ENCODE data around the gene MRPL53.
"Not testable (repeated sequence)": the region's sequence is repeated elsewhere in the genome, so short reads cannot be mapped to it uniquely, and the experiment has no call there.

MRPL53 gene

DNA sequence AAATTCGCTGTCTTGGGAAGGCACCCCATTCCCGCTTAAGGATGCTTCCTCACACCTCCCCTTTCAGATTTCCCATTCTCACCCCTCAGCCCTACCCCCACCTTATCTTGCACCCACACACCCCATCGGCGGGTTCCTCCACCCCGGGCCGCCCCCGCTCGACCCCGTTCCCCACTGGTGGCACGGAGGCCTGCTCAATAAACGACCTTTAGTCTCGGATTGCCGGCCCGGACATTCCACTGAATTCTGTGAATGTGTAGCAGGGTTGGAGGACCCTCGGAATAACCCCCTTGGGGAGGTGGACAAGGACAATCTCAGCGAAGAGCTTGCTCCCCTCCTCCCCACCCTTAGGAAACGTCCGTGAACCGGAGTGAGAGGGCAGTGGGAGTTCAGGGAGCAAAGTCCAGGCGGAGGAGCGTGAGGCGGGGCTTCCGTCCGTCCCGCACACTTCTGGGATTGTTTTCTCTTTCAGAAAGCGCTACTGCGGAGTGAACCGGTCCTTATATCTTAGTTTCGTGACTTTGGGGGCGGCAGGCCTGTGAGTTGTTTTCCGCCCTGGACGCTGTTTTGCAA is 29.8 kb upstream of the MRPL53 start:
- DNase-seq = no peak

DNA sequence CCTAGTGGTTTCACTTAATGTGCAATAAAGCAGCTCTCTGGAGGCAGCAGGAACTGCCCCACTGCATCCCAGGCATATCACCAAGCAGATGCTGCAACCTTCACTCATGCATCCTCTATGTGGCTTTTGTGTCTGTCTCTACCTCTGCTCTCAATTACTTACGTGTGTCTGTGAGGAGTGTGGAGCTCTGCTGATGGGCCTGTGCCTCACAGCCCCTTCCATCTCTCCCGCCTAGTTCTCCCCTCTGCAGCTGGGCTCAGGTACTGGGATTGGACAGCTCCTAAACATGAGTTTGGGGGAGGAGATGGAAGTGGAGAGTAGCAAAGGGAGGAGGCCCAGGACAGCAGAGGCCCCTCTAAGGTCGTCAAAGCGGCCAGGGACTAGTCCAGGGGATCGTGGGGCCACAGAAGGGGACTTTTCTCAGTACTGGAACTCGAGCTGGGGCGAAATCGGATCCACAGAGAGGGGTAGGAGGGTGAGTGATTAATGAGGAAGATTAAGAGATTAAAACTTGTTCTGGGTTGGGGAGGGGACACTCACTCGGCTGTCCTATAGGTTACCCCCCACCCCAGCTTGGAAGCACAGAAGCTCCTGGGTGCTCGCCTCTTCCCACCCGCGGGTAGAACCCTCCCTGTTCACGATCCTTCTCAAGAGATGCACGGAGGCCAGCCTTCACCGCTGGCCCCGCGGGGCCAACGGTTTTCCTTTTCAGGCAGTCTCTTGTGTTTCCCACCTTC is 29.0 kb upstream of the MRPL53 start:
- DNase-seq = no peak

DNA sequence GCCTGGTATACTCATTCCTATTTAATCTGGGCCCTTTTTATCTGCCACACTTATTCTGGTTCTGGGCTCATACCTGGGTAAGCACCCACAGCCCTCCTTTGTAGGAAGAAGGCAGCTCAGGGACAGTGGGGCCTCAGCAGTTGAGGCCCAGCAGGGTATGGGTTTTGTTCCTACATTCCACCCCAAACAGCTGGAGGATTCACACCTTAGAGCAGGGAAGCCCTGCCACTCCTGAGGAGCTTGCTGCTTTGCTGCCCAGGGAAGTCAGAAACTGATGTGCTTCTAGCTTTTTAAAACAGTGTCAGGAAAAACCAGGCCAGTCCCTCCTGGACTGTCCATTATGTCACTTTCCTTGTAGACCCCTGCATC is 28.1 kb upstream of the MRPL53 start:
- DNase-seq = no peak

DNA sequence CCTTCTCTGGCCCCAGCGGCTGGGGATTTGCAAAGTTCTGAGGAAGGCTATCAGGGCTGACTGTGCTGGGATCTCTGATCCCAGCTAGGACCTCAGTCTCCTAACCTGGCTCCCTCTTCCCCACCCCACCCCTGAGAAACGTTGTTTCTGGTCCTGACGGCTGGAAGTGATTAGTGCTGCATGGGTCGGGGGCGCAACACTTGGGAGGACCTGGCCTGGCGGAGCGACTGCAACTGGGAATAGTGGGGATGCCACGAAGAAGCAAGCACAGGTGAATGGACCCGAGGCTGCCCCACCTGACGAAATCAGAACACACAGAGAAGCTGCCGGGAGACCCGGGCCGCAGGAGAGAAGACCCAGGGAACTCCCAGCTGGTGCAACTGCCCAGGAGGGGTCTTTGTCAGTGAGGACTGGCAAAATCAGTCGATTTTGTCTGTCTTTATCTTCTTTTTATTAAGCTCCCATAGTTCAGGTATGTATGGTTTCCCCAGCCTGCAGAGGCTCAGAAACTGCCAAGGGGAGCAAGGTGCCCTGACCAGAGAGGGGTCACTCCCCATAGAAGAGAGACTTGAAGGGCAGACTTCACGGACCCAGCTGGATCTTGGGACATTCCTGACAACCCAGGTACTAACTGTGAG is 27.6 kb upstream of the MRPL53 start:
- DNase-seq = no peak

DNA sequence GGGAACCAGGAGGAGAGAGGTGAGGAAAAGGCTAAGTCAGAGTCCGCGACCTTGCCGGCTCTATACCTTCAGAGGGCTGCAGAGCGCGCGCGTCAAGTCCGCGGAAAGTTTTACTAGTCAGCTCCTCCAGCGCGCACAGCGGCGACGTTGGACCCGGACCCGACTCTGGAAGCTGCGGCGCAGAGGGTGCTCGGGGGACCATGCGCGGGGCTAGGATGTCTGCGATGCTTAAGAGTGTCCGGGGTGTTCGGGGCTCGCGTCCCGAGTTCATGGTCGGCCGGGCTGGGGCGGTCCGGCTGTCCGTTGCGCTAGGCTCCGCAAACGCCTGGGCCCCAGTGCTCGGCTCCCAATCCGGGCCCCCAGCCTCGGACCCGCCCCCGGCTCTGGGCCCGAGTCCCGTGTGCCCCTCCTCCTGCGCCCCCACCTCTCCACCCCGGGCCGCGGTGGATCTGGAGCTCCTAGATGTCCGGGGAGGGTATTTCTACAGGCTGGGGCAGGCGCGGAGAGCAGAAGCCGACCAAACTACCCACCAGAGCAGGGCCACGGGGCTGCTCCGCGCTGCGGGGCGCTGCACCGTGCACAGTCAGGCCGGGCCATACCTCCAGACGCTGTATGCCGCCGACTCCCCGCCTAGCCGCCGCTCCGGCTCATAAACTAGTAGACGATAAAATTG is 26.9 kb upstream of the MRPL53 start, which contains the start of gene LBX2:
Gene LBX2 (minus strand): TSS at position 337 of the 673 bp plus-strand sequence. CDS start 66 bp downstream, at position 271.
- no peak for DNase-seq

DNA sequence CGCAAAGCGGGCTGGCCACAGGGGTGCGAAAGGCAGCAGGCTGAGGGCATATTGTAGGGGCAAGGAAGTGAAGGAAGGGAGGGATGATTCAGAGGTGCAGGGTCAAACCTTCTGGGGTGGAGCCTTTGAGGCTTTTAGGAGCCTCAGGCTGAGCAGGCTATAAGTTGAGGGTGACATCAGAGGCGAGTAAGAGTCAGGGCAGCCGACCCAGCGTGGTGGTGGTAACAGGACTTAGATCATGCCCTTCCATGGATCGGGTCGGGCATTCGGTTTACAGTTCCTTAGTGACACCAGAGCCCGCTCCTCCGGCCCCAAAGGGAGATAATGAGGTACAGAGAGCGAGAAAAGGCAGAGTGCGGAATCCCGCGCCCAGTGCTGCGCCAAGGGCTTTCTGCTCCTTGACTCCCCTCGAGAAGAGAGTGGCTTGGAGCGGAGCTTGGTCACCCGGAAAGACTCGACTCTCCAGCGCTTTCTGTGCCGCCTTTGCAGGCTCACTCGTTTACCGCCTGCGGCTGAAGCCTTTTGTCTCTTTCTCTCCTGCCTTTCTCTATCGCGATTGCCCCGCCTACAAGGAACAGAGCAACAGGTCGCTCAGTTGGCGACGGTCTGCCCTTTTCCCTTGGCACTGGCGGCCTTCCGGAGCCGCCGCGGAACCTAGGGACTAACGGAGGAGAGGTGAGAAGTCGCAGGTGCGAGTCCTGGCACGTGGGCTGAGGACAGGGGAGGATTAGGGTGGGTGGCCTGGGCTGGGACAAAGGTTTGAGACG is 26.2 kb upstream of the MRPL53 start:
- DNase-seq = no peak

DNA sequence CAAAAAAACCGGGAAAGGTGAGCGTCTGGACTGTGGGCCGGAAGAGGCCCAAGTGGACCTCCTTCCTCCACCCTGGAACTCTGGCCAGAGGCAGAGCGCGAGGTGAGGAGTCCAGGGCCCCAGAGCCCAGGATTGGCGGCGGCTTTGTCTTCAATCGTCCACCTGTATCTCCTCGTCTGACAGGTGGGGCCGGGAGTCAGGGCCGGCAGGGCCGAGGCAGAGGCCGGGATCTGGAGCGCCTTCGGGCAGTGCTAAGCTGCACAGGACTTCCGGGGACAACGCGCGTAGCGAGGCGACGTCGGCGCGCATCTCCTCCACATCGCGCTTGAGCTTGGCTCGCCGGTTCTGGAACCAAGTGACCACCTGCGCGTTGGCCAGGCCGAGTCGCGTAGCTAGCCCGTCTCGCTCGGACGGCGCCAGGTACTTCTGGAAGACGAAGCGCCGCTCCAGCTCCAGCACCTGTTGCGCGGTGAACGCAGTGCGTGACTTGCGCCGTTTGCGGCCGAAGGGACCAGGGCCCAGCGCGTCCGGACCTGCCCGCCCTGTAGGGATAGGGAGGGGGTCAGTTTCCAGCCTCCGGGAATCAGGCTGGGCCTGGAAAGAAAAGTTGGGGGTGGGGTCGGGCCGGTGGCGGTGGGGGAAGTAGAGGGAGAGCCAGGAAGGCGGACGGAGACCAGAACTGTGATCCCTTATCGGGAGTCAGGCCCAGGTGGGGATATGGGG is 25.5 kb upstream of the MRPL53 start:
- DNase-seq = no peak

DNA sequence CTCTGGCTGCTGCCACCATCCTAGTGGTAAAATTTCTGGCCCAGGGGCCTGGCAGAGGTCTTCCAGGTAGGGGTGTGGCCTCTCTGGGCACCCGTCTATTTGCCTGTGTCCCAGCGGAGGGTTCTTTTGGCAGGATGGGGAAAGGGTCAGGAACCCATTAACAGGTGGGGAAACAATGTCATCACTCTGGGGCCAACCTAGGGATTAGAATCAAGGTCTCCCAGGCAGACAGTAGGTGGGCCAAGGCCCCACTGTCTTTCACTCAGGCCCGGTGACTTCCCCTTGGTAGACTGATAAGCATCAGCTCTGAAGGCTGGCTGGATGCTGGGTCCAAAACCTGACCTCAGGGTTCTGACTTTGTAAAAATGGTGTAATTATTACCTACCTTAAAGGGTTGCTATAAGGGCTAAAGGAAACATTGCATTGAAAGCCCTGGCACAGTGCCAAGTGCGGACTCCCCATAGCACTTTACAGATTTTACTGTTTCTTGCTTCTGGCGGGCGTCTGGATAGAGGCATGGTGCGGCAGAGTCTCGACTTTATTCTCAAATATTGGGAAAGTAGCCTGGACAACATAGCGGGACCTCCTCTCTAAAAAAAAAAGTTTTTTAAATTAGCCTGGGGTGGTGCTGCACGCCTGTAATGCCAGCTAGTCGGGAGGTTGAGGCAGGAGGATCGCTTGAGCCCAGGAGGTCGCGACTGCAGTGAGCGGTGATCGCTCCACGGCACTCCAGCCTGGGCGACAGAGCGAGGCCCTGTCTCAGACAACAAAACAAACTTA is 24.7 kb upstream of the MRPL53 start:
- DNase-seq = no peak

DNA sequence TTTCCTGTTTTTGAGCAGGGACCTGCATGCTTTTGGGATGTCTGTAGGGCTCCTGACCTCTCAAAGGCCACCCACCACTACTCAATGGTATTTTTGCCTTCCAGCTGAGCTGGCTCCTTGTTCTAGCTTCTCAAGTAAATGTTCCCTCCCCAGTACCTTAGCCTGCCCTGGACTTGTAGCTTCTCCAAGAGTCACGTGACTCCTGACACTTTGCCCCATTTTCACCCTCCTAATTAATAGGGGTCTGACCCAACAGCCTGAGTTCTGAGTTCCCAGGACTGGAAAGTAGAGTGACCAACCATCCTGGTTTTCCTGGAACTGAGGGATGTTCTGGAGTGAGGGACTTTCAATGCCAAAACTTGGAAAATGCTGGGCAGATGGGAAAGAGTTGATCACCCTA is 23.0 kb upstream of the MRPL53 start:
- no peak for DNase-seq

DNA sequence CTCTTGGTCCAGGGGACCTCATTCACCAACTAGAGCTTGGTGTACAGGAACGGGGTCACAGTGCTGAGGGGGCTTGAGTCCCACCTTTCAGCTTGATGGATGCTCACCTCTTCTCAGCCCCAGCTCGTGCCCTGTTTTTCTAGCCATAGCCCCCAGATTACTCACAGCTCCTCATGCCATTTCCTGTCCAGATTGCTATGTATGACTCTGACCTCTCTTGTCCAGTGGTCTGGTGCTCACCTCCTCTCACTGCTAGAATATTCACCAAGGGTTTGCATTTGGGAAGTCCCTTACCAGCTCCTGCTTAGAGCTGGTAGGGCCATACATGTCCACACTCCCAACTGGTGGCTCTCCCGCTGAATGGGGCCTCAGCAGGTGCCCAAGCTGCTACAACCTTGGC is 21.1 kb upstream of the MRPL53 start:
- DNase-seq = no peak

DNA sequence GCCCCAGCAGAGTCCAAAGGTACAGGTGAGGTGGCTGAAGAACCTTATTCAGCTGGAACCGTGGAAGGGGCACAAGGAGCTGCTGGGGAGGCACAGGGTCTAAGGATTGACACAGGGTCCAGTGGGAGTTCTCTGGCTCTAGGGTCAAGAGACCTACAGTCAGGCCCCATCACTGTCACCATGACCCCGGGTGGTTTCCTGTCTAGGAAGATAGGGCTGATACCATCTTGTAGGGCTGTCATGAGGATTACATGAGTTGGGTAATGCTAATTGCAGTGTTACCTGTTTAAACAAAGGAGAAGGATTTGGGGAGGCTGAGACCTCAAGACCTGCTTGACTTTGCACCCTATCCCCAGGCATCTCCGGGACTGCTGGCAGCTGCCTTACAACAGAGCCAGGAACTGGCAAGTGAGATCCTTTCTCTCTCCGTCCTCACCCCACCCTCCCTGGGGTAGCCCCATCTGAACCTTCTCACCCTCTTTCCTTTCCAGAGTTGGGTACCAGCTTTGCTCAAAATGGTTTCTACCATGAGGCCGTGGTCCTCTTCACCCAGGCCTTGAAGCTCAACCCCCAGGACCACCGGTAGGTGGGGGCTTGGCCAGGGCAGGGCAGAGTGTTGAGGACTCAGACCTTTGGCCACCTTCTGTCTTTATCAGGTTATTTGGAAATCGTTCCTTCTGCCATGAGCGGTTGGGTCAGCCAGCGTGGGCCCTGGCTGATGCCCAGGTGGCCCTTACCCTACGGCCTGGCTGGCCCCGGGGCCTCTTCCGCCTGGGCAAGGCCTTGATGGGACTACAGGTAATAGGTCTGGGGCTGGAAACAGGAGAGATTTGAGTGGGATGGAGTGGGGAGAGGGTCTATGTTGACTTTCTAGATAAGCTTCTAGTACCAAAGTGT is 19.4 kb upstream of the MRPL53 start:
- no peak for DNase-seq

DNA sequence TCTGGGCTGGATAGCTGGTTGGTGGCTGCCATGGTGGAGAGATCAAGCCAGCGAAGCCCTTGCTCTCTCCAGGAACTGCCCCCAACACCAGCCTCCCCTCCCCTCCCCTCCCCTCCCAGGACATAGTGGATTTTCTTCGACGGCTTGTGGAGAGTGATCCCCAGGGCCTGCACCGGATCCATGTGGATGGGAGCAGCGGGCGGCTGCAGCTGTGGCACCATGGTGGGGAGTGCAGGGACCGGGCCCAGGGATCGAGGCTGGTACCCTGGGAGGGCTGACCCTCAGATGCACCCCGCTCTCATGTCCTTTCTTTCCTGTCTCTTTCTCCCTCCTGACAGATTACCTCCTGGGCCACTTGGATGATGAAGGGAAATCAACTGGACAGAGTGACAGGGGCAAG is 17.4 kb upstream of the MRPL53 start:
- no peak for DNase-seq

DNA sequence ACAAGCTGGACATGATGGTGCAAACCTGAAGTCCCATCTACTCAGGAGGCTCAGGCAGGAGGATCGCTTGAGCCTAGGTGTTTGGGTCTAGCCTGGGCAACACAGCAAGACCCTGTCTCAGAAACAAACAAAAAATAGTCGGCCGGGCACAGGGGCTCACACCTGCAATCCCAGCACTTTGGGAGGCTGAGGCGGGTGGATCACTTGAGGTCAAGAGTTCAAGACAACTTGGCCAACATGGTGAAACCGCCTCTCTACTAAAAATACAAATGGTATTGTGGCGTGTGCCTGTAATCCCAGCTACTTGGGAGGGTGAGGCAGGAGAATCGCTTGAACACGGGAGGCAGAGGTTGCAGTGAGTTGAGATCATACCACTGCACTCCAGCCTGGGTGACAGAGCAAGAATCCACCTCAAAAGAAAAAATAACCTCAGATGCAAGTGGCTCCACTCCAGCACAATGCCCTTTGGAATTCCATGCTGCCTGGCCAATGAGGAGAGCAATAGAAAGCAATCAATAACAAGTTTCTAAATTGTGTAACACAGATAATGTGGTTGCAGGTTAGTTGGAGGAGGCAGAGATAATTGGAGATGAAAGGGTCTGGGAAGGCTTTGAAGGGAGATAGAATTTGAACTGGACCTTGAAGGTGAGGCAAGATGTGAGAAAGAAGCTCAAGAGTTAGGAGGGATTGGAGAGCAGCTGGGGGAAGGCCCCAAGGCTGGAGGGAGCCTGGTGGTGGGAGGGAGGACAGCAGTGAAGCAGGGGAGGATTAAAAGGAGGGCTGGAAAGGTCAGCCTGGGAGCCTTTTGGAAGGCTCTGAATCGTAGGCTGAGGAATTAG is 16.4 kb upstream of the MRPL53 start:
- DNase-seq = no peak

DNA sequence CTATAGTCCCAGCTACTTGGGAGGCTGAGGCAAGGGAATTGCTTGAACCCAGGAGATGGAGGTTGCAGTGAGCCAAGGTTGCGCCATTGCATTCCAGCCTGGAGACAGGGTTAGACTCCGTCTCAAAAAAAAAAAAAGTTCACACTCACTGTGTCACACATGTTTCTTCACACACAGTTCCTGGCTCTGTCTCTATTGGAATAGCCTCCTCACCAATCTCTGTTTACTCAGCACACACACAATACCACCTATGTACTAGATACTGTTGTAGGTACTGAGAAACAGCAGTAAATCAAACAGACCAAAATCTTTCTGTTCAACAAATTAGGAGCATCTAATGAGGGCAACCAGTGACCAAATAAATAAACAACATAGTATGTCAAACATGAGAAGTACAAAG is 13.7 kb upstream of the MRPL53 start:
- DNase-seq = no peak

DNA sequence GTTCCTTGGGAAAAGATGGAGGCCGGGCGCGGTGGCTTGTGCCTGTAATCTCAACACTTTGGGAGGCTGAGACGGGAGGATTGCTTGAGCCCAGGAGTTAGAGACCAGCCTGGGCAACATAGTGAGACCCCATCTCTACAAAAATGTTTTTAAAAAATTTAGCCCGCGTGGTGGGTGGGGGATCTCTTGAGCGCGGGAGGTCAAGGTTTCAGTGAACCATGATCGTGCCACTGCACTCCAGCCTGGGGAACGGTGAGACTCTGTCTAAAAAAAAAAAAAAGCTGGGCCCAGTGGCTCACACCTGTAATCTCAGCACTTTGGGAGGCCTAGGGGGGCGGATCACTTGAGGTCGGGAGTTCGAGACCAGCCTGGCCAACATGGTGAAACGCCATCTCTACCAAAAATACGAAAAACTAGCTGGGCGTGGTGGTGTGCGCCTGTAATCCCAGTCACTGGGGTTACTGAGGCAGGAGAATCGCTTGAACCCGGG is 11.2 kb upstream of the MRPL53 start:
- not testable (repeated sequence) for DNase-seq

DNA sequence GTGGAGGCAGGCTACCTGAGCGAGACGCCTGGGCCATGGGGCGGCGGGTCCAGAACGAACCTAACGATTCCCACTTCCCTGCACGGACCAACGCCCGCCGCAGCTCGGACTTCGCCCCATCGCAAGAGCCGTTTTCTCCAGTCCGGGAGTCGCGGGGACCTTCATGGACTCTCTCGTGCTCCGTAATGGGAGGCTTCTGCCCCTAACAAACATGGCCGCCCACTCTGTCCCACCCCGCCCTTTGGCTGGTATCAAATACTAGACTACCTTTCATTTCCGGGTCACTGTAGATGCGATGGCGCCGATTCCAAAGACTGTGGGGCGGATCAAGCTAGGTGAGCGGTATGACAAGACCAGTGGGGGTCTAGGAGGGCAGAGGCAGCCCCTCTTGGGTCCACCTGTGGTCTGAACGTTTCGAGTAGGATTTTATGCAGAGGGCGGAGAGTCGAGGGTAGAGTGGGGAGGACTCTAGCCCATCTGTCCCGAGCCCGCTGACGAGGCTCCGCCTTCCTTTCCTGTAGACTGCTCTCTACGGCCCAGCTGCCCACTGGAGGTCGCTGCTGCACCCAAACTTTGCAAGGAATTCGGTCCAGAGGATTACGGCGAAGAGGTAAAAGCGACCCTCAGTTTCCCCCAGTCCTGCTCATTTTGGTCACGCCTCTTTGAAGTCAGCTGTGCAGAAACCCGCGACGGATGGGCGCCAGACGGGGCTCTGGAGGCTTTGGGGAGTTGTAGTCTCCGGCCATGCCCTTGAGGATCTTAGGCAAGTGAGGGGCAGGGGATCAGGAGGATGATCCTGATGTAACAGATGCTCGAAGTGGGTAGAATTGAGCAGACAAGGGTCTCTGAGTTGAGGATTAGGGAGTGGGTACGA is 10.6 kb upstream of the MRPL53 start, which contains the start of the genes CCDC142 and TTC31:
Gene CCDC142 (minus strand): TSS at position 198 of the 874 bp plus-strand sequence. CDS start 161 bp downstream, at position 37.
Gene TTC31 (plus strand): TSS at position 281 of the 874 bp plus-strand sequence. CDS start 15 bp downstream, at position 296.
- DNase-seq = peak; percentile 98

DNA sequence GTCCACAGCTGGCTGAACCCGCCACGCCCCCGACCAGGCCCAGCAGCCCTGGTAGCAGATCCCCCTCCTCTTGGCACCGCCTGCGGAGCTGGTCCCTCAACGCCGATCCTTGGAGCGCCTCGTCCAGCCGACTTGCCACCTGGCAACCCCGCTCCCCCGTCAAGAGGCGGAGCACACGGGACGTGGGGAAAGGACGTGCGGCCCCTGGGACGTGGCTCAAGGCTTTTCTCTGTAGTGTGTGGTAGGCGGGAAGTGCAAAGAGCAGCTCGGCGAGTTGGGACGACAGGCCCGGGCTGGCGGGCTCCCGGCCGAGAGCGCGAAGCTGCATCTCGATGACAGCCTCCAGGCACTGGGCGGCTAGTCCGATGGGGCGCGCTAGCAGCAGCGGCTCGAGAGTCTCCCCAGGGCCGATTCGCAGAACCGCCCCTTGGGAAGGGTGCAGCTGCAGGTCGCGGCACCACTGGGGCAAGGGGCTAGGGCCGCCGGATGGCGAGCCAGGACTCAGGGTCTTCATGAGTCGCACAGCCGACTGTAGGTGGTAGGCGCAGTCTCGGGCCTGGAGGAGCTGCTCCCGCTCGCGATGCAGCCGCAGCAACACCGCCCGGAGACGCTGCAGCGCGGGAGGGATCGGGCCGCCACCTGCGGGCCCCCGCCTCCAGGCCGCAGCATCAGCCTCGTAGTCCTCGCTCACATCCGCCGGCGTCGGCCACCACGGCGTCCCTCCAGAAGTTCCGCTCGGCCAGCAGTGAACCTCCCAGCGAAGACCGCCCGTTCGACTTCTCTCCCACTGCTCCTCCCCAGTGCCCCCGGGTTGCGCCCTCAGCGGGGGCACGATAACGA is 9.7 kb upstream of the MRPL53 start:
- DNase-seq = no peak

Measured in NCI-H1694 treated with DMSO at 0.1 percent for 48 hours (cell line).